ENCODE measurements around the gene TBC1D4.

GRCh38 chr13:75480671-75481175 lies 1.2 kb downstream of the TBC1D4 start:
- no peak for TF ChIP-seq CTCF (IDR thresholded peaks at IDR 0.05)
- TF ChIP-seq POLR2A (IDR thresholded peaks at IDR 0.05), result no peak

Data from right lobe of liver (tissue), 4 donors.